ENCODE measurements around the gene SERPINB11. TPM values are rescaled to one million over a fixed set of nuclear protein-coding genes. Genes with fewer than 3 reads are reported as not detected.
"Not testable (repeated sequence)": the region's sequence is repeated elsewhere in the genome, so short reads cannot be mapped to it uniquely, and the experiment has no call there.

SERPINB11 gene
- not detected for total RNA-seq

- no peaks in the 10 kb centered on the region for H3K9me3 ChIP-seq
- no peak within 1 kb of the TSS for H3K27ac ChIP-seq
- H3K4me1 ChIP-seq: no peaks in the 10 kb centered on the region
- WGBS, 2 donors: 73 to 89% methylated on average over 2 of the region's 2 CpGs
- no peak for DNase-seq
- H3K36me3 ChIP-seq: no peaks in the 10 kb centered on the region
- no peak within 1 kb of the TSS for H3K4me3 ChIP-seq (replicated peaks in 1 of 3)
- intact Hi-C loops (cut with DNase I): no loop called here
- H3K27me3 ChIP-seq: no peaks in the 10 kb centered on the region
- no peak for TF ChIP-seq POLR2A (IDR thresholded peaks at IDR 0.05)
- no peak for TF ChIP-seq CTCF (IDR thresholded peaks at IDR 0.05)
These were observed at the start of gene SERPINB11 for GRCh38 chr18:63702660-63703059. Gene SERPINB11 (plus strand): TSS chr18:63702960. CDS start chr18:63710194, 7,234 bp downstream.

- H3K4me3 ChIP-seq (replicated peaks in 1 of 3); DNase-seq; H3K4me1 ChIP-seq; H3K36me3 ChIP-seq; intact Hi-C loops (cut with DNase I); H3K9me3 ChIP-seq; H3K27ac ChIP-seq; H3K27me3 ChIP-seq: not testable (repeated sequence)
- 79 to 86% methylated on average over 4 of the region's 4 CpGs for WGBS, 2 donors
These were observed 43.8 kb upstream of the SERPINB11 start for GRCh38 chr18:63658920-63659319.

GRCh38 chr18:63661750-63662149, 41.0 kb upstream of the SERPINB11 start, which contains the start of gene SERPINB3:
Gene SERPINB3 (minus strand): TSS chr18:63661893. CDS start chr18:63661216, 677 bp downstream.
- intact Hi-C loops (cut with DNase I); H3K27ac ChIP-seq; DNase-seq; H3K4me1 ChIP-seq; H3K4me3 ChIP-seq (replicated peaks in 1 of 3); H3K27me3 ChIP-seq; H3K36me3 ChIP-seq; H3K9me3 ChIP-seq: not testable (repeated sequence)
- 90% methylated on average over 3 of the region's 3 CpGs for WGBS, 2 donors

- Histone ChIP-seq H3K4me3 (replicated peaks in 1 of 3) (no peak overlapping the region), H3K4me1 (no peaks in the 10 kb centered on the region), H3K9me3 (no peaks in the 10 kb centered on the region), H3K27ac (no peak overlapping the region), H3K27me3 (no peaks in the 10 kb centered on the region), H3K36me3 (no peaks in the 10 kb centered on the region)
- TF ChIP-seq POLR2A (IDR thresholded peaks at IDR 0.05) (no peak), CTCF (IDR thresholded peaks at IDR 0.05) (no peak)
- intact Hi-C loops (cut with DNase I): no loop called here
- no peak for DNase-seq
- 77 to 89% methylated on average over 1 of the region's 1 CpG for WGBS, 2 donors
These were observed 38.2 kb upstream of the SERPINB11 start for GRCh38 chr18:63664571-63664970.

- H3K4me3 ChIP-seq (replicated peaks in 1 of 3): no peak overlapping the region
- no peaks in the 10 kb centered on the region for H3K36me3 ChIP-seq
- DNase-seq: no peak
- intact Hi-C loops (cut with DNase I): no loop called here
- WGBS, 2 donors: 32 to 35% methylated on average over 5 of the region's 5 CpGs
- TF ChIP-seq POLR2A (IDR thresholded peaks at IDR 0.05) (no peak), CTCF (IDR thresholded peaks at IDR 0.05) (peak in 1 of 6 experiments; percentile 5)
- no peaks in the 10 kb centered on the region for H3K9me3 ChIP-seq
- H3K27ac ChIP-seq: no peak overlapping the region
- H3K4me1 ChIP-seq: no peaks in the 10 kb centered on the region
- H3K27me3 ChIP-seq: no peaks in the 10 kb centered on the region
These were observed 26.0 kb upstream of the SERPINB11 start for GRCh38 chr18:63676526-63677323.

GRCh38 chr18:63677500-63678225, 25.1 kb upstream of the SERPINB11 start:
- DNase-seq: no peak
- no peaks in the 10 kb centered on the region for H3K36me3 ChIP-seq
- H3K9me3 ChIP-seq: no peaks in the 10 kb centered on the region
- no peaks in the 10 kb centered on the region for H3K27me3 ChIP-seq
- H3K4me3 ChIP-seq (replicated peaks in 1 of 3): no peak overlapping the region
- WGBS, 2 donors: 72 to 77% methylated on average over 5 of the region's 5 CpGs
- intact Hi-C loops (cut with DNase I): no loop called here
- no peaks in the 10 kb centered on the region for H3K4me1 ChIP-seq
- H3K27ac ChIP-seq: no peak overlapping the region
- no peak for TF ChIP-seq CTCF (IDR thresholded peaks at IDR 0.05)
- TF ChIP-seq POLR2A (IDR thresholded peaks at IDR 0.05): no peak
